Fibroblast of upper back skin (primary cell): ENCODE measurements around the gene MOGAT1.

ENCODE experiments used
- DNase-seq: peaks from one replicate; pipeline ENCODE4 v3.0.0-alpha.2; 2013

The MOGAT1 gene

GRCh38 chr2:222671259-222672067, at the start of gene MOGAT1:
MOGAT1 (plus strand) TSS chr2:222671658; CDS start chr2:222671786, 128 bp downstream.
- DNase-seq, result no peak

- no peak for DNase-seq
Measured at GRCh38 chr2:222621893-222622292, 49.6 kb upstream of the MOGAT1 start.

- DNase-seq, result no peak
Measured at GRCh38 chr2:222622910-222623309, 48.5 kb upstream of the MOGAT1 start.

- no peak for DNase-seq
Measured at GRCh38 chr2:222623756-222624309, 47.6 kb upstream of the MOGAT1 start.

- DNase-seq, result peak; percentile 37
Measured at GRCh38 chr2:222627764-222628163, 43.7 kb upstream of the MOGAT1 start.

GRCh38 chr2:222635295-222635694, 36.2 kb upstream of the MOGAT1 start:
- DNase-seq, result no peak

GRCh38 chr2:222637067-222637466, 34.4 kb upstream of the MOGAT1 start:
- no peak for DNase-seq

- DNase-seq, result peak; percentile 11
Measured at GRCh38 chr2:222641336-222641735, 30.1 kb upstream of the MOGAT1 start.

GRCh38 chr2:222643134-222643533, 28.3 kb upstream of the MOGAT1 start:
- no peak for DNase-seq

- no peak for DNase-seq
Measured at GRCh38 chr2:222646008-222646407, 25.4 kb upstream of the MOGAT1 start.

GRCh38 chr2:222649801-222650200, 21.7 kb upstream of the MOGAT1 start:
- no peak for DNase-seq

- DNase-seq, result peak; percentile 84
Measured at GRCh38 chr2:222651718-222652418, 19.6 kb upstream of the MOGAT1 start.

- DNase-seq, result no peak
Measured at GRCh38 chr2:222652491-222653255, 18.8 kb upstream of the MOGAT1 start.

GRCh38 chr2:222653280-222653679, 18.2 kb upstream of the MOGAT1 start:
- no peak for DNase-seq

- peak; percentile 96 for DNase-seq
Measured at GRCh38 chr2:222655787-222656525, 15.5 kb upstream of the MOGAT1 start, which contains the start of gene FARSB. FARSB (minus strand) TSS chr2:222656092; CDS start chr2:222656073, 19 bp downstream.

- no peak for DNase-seq
Measured at GRCh38 chr2:222656526-222657446, 14.7 kb upstream of the MOGAT1 start.

- no peak for DNase-seq
Measured at GRCh38 chr2:222663479-222663878, 8.0 kb upstream of the MOGAT1 start.

- DNase-seq, result no peak
Measured at GRCh38 chr2:222668494-222669154, 2.8 kb upstream of the MOGAT1 start.

GRCh38 chr2:222669353-222669752, 2.1 kb upstream of the MOGAT1 start:
- no peak for DNase-seq

GRCh38 chr2:222670191-222671038, 1.0 kb upstream of the MOGAT1 start:
- no peak for DNase-seq
